GM03348 (cell line): ENCODE data around the gene RBBP4.
"Not testable (repeated sequence)": the region's sequence is repeated elsewhere in the genome, so short reads cannot be mapped to it uniquely, and the experiment has no call there.

Experiments used
- DNase-seq: peaks from one replicate; pipeline ENCODE4 v3.0.0; 2012; ENCODE audit warnings: low spot score

RBBP4 gene

DNA sequence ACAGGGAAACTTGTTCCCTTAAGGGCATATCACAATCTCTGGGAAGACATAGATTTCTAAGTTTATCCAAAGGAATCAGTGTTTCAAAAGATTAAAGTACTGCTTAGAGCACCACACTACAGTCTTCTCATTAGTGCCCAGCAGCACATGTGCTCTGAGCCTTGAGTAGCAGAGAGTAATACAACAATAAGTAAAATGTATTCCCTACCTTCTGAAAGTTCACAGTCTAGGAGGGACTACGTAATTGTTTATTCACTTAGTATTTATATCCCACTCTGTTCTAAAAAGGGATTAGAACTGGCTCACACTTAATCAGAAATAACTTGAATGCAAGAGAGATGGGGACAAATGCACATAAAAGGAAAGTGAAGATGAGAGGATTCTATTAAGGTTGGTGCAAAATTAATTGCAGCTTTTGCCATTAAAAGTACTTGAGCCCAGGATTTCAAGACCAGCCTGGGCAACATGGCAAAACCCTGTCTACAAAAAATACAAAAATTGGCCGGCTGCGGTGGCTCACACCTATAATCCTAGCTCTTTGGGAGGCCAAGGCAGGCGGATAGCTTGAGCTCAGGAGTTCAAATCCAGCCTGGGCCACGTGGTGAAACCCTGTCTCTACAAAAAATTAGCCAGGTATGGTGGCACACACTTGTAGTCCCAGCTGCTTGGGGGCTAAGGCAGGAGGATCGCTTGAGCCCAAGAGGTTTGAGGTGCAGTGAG is 42.6 kb downstream of the RBBP4 start:
- DNase-seq, result no peak

DNA sequence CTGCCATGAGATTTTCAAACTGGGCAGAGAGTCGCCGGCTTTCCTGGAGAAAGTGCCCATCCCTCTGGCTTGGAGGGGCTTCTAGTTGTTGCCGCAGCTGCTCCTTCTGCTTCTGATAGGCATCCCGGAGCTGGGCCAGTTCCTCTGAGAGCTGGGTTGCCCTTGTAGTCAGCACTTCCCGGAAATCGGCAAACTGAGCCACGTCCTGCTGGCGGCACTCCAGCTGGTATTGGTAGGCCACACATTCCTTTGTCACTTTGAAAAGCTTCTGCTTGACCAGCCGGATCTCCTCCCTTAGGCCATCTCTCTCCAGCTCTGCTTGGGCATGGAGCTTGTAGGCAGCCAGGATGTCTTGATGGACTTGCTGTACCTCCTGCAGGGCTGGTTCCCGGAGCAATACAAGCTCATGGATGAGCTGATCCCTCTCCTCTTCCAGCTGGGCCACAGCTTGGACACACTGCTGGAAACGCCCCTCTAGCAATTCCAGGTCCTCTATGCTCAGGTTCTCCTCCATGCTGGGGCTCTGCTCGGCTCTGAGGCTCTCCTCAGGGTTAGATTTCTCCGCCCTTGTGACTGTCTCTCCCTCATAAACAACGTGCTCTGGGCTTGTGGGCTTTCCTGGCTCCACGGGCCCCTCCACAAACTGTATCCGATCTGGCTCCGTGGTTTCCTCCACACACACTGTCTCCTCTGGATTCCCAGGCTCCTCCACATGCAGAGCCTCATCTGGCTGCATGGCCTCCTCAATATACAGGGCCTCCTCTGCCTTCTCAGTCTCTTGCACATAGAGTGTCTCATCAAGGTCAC is 44.3 kb downstream of the RBBP4 start:
- peak; percentile 78 for DNase-seq

DNA sequence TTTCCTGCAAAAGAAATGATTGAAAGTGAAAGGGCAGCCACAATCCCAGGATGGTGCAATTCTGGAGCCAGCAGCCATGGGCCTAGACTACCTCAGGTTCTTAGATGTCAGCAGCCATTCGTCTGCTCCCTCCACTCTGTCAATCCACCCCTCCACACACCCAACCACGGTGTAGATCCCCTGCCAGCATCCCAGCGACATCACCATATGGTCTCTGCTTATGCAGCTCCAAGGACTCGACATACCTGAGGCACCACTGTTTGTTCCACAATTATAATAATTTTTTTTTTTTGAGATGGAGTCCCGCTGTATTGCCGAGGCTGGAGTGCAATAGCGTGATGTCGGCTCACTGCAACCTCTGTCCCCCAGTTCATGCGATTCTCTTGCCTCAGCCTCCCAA is 45.0 kb downstream of the RBBP4 start:
- DNase-seq, result no peak

DNA sequence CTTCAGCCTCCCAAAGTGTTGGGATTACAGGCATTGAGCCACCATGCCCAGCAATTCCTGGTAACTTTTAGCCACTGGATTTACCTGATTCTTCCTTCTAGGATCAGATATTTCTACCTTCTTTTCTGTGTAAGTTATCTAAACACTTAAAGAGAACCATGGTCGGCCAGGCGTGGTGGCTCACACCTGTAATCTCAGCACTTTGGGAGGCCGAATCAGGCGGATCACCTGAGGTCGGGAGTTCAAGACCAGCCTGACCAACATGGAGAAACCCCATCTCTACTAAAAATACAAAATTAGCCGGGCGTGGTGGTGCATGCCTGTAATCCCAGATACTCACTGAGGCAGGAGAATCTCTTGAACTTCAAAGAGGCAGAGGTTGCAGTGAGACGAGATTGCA is 46.0 kb downstream of the RBBP4 start:
- not testable (repeated sequence) for DNase-seq

DNA sequence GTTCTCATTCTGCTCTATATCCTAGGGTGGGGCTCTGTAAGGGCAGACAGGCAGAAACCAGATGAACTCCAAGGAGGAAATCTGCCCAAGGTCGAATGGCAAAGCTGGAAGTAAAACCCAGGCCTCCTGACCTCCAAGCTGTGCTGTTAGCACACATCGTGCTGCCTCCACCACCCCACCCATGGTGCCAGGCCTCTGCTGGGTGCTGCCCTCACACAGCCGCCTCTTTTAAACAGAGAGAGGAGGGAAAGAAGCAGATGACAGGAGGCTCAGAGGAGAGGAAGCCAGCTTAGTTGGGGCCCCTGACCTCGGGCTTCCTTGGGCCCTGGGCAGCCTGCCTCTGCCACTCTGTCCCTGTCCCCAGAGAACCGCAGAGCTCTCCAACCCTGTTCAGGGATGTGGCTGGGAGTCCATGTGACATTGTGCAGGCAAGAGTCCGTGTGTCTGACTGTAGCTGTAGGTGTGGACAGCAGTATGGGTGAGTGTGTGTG is 50.5 kb downstream of the RBBP4 start:
- peak; percentile 31 for DNase-seq

DNA sequence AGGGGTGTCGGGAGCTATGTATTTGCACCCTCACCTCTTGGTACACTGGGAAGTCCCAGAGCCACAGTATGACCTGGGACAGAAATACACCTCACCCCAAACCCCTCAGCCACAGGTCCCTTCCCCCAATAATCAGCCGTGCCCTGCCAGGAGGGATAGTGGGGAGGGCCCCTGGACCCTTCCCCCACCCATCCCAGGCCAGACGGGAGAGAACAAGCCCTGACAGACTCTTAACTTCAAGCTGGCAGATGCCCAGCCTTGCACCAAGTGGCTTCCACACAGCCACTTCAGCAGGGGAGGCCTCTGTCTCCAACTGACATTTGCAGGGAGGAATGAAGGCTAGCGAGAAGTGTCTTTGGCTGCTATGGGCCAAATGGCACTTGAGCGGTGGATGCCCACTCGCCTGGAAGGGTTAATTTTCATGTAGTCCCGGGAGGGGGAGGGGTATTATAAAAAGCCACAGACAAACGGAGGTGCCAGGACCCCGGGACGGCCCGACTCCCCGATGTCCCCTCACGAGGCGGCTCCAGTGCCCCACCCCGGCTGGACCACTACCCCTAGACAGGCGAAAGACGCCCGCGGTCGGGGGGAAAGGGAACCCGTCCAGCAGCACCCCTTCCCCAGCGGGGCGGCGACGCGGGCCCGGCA is 51.1 kb downstream of the RBBP4 start:
- DNase-seq, result peak; percentile 49

DNA sequence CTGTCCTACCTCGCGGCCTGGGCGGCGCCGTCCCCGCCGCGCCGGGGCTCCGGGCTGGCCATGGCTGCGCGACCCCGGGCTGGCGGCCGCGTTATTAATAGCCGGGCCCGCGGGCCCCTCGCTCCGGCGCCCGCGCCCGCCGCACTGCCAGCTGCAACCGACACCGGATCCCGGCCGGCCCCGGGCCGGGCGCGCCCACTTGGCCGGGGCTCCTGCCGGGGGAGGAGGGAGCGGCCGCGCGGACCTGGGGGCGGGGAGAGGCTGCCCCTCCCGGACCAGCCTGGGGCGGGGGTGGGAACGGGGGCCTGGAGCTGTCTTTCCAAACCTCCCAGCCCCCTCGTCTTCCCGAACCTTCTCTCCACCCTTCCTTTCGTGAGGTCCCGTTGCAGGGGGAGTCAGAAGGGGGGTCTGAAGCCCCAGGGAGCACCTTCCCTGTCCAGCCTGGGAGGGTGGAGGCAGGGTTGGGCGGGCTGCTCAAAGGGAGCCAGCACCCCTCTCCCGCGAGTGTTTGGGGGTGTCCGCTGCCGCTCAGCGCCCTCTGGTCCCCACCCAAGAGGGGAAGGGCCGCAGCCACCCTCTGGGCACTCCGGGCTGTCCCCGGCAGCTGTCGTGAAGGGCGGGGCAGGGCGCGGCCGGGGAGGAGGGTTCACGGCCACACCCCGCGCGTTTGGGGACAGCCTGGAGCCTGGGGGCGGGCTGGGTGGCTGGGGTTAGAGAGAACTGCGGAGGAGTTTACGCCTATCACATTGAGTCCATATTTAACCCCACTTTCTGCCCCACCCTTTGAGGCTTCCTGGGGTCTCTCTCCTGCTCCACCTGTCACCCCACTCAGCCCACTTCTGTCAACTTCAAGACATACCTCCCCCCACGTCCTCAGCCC is 51.8 kb downstream of the RBBP4 start, which contains the start of gene SYNC:
Gene SYNC, minus strand, starts transcription at position 172 of the 880 bp plus-strand sequence. Its CDS starts 110 bp downstream, at position 62.
- DNase-seq, result peak; percentile 95

DNA sequence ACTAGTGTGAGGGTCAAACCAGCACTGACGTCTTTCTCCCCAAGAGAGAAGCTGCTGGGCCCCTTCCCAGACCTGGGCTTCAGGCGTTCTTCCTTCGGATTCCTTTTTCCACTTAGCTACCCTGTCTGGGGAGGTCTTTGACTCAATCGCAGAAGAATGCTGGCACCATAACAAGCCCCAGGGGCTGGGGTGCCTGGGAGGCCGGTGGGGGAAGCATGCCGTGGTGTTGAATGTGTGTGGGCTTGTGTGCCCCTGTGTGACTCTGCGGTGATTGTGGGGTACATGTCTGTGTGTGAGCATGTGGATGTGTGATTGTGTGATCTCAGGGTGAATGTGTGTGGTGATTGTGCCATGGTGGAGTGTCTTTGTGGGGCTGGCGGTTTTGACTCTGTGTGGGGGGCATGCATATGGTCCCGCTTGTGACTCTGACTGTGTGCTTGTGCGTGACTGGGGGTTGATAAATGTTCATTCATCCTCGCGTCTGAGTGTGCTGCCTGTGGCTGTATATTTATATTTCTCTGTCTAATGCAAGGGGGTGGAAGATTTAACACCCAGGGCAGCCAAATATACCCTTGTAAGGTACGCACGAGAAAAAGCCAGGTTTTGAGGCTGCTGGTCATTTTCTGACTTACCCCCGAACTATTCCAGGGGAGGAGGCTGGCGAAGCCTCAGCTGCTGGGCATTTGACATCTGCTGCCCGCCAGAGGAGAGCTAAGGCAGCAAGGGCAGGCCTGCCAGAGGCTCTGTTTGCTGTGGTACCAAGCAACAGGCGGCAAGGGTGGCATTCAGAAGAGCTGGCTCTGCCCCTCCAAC is 52.7 kb downstream of the RBBP4 start:
- DNase-seq, result peak; percentile 92

DNA sequence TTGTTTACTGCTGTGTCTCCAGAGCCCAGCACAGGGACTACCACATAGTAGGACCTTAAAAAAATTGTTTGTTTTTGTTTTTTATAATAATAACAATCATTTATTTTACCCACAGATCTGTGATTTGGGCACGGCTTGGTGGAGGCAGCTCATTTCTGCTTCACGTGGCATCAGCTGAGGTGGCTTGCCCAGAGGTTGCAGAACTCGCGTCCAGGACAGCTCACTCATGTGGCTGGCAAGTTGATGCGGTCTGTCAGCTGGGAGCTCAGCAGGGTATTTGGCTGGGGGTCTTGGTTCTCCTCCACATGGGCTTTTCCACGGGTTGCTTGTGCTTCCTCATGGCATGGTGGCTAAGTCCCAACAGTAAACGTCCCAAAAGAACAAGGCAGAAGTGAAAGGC is 54.5 kb downstream of the RBBP4 start:
- DNase-seq, result no peak

DNA sequence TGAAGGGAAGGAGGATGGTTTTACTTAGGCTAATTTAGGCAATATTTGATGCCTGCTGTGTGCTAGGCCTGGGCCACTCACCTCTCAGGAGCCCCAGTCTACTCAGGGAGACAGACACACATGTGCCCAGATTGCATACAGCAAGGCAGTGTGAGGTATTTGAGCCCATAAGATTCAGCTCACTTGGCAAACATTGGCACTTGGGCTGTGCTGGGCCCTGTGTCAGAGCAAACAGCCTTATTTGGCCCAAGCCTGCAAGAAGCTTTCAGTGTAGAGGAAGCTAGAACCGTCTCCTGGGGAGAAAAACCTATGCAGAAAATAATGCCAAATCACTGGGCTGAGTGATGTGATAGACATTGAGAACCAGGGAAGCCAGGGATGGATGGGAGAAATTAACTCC is 55.5 kb downstream of the RBBP4 start:
- DNase-seq, result no peak

DNA sequence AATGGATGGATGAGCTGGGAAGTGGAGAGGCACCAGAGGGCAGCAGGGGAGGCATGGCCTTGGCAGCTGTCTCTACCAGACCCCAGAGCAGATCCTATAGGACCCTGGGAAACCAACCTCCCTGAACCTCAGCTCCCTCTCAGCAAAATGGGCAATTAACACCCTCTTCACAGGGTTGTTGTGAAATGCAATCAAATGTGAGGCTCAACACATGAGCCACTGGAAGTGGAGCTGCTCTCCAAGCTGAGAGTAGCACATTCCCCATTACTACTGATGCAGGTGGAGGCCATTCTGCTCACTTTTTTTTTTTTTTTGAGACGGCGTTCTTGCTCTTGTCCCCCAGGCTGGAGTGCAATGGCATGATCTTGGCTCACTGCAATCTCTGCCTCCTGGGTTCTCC is 58.1 kb downstream of the RBBP4 start:
- DNase-seq, result no peak

DNA sequence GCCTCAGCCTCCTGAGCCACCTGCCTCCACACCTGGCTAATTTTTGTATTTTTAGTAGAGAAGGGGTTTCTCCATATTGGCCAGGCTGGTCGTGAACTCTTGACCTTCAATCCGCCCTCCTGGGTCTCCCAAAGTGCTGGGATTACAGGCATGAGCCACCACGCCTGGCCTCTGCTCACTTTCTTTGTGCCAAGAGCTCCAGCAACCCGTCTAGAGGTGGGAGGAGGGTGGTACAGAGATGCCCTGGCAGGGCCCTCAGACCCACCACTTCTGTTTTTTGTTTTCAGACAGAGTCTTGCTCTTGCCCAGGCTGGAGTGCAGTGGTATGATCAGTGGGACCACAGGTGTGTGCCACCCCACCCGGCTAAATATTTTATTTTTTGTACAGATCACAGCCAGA is 58.5 kb downstream of the RBBP4 start:
- no peak for DNase-seq

DNA sequence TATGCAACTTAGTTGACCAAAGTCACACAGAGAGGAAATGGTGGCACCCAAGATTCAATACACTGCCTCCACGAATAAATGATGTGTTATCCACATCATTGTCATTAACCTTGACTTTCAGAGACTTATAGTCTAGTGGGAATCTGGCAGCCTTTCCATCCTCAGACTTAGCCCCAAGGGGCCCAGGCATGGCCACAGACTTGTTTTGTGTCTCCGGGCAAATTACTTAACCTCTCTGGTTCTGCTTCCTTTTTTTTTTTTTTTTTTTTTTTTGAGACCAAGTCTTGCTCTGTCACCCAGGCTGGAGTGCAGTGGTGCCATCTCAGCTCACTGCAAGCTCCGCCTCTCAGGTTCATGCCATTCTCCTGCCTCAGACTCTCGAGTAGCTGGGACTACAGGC is 60.2 kb downstream of the RBBP4 start:
- not testable (repeated sequence) for DNase-seq

DNA sequence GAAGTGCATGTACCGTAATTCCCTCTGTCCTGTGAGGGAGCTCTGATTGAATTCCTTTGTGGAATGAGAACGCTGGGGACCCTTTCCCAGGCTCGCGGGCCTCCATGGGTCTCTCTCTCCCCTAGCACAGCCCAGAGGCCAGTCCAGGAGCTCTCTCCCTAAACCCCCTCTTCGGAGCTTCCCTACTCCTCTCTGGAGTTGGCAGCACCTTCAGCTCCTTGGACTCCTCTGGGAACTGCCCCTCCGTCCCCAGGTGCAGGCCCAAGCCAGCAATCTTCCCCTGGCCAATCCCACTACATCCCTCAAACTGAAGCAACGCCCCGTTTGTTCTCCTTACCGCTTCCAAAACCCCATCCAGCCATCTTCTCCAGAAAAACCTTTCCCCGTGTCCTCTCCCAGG is 62.1 kb downstream of the RBBP4 start:
- no peak for DNase-seq

DNA sequence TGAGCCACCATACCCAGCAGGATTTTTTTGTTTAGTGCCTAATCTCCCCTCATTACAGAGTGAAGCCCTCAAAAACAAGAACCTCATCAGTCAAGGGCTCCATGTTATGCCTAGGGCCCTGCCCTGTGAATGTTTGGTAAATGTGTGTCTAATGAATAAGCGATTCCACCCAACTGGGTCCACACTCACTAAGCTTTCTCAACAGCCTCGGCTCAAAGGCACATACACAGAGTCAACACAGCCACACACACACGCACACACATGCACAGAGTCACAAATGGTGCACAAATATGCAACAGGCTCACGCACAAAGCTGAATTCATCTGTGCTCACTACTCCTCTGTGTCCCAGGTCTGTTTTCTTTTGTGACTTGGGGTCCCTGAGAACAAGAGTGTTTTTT is 63.3 kb downstream of the RBBP4 start:
- DNase-seq, result no peak

DNA sequence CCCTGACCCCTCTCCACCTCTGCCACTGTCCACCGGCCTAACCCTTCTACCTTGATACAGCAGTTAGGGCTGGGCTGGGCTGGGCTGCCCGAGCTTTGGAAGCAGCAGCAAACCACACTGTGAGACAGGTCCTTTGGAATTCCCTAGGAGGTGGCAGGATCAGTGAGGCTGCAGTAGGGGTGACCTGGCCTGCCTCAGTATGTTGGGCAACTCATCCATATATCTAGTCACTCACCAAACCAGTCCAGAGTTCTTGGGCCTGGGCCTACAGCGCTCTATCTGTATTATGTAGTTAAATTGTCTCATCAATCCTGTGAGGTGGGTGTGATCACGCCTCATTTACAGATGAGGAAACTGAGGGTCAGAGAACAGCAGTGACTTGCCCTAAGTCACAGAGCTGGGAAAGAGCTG is 64.9 kb downstream of the RBBP4 start:
- no peak for DNase-seq

DNA sequence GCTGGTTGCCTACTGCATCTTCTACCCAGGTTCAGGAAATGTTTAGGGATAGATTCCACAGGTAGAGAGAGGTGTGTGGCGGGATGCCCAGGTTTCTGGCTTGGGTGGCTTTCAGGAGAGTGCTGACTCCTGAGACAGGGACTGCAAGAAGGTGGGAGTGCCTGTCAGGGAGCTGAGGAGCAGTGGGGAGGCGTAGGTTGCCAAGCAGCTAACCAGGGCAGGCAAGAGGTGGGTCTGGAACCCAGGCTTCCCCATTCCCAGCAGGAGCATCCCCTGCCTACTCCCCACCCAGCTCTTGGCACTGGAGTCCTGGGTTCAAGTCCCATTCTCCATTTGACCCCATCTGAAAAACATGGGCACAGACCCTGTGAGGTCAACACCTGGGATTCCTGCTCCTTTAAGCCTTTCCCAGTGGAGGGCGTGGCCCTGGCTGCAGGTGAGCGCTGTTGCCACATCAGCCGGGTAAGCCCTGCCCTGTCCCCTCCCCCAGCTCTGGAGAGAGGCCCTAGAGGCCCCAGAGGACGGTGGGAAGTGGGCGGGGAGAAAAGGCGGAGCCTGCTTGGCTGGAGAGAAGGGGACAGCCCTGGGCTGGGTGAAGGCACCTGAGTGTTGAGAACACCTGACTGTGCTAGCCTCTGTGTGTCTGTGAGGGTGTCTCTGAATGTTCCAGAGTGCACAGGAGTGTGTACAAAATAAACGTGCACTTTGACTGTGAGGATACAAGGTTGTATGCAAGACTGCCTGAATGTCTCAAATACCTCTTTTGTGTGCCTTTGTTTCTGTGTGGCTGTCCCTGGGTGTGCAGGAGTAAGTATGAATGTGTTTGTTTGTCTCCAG is 65.5 kb downstream of the RBBP4 start:
- peak; percentile 41 for DNase-seq

DNA sequence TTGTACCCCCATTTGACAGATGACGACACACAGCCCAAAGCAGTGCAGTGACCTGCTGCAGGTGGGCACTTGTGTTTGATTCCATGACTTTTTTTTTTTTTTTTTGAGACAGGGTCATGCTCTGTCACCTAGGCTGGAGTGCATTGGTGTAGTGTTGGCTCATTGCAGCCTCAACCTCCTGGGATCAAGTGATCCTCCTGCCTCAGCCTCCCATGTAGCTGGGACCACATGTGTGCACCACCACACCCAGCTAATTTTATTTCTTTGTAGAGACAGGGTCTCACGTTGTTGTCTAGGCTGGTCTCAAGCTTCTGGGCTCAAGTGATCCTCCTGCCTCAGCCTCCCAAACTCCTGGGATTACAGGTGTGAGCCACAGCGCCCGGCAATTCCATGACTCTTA is 66.5 kb downstream of the RBBP4 start:
- no peak for DNase-seq

DNA sequence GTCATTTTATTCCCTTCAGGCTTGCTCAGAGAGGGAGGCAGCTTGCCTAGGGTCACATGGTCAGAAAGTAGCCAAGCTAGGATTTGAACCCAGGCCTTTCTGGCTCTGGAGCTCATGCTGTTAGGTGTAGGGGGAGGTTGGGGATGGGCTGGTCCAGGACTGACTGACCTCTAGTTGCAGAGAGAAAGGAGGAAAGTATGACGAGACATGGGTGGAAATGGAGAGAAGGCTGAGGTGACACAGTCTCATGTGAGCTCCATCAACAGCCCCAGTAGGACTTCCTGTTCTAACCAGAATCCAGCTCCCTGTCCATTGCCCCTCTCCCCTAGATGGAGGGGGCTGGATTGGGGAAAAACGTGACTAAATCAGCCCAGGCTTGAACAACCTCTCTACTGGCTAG is 67.0 kb downstream of the RBBP4 start:
- DNase-seq, result no peak

DNA sequence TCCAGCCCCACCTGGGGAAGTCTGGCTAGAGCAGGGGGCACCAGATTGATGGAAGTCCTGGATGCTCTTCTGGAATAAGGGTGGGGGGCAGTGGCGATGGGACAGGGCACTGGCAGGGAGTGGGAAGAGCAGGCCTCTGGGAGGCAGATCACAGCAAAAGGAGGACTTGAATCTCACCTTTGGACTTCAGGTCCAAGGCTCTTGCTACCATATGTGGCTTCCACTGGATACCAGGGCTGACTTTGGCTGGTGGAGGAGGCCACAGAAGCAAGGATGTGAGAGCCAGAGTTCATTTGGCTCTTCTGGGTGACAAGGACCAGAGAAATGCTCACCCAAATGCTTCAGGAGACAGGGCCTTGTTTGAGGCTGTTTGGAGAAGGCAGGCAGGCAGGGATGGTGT is 67.5 kb downstream of the RBBP4 start:
- DNase-seq, result no peak
